Activated CD4-positive, alpha-beta T cell treated with anti-CD3 and anti-CD28 coated beads, Interleukin-2, Interleukin-6, amounts not matched to agents 100 ng/mL and 50 ng/mL, durations not matched to agents 16 hours and 8 hours (primary cell): ENCODE results near the gene RBM18.

ENCODE experiments used
- DNase-seq: peaks from one replicate; pipeline ENCODE4 v3.0.0-alpha.2; 2020

The RBM18 gene

GRCh38 chr9:122202111-122202510, 62.5 kb downstream of the RBM18 start:
- DNase-seq = no peak

GRCh38 chr9:122201641-122202040, 63.0 kb downstream of the RBM18 start:
- DNase-seq = peak; percentile 14

DNA sequence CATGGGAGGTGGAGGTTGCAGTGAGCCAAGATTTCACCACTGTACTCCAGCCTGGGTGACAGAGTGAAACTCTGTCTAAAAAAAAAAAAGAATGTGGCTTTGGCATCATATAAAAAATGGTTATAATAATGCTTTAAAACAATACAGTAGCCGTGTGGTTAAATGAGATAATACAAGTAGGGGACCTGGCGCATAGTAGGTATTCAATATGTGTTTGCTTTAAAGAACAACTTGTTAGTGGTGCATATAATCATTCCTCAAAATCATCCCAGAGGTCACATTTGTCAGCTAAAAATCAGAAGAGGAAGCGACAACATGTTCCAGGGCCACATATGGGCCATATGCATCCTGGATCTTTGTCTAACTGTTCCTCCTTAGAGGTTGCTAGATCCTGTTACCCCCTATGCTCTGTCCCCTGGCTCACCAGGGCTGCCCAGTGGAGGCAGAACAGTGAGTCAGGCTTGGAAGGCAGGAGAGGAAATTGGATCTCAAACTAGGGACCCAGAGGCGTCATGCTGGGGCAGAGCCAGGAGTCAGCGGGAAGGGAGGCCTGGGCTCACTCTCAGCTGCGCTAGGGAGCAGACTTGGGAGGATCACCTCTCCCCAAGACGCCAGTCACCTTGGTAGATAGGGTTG, 63.6 kb downstream of the RBM18 start:
- DNase-seq = no peak

DNA sequence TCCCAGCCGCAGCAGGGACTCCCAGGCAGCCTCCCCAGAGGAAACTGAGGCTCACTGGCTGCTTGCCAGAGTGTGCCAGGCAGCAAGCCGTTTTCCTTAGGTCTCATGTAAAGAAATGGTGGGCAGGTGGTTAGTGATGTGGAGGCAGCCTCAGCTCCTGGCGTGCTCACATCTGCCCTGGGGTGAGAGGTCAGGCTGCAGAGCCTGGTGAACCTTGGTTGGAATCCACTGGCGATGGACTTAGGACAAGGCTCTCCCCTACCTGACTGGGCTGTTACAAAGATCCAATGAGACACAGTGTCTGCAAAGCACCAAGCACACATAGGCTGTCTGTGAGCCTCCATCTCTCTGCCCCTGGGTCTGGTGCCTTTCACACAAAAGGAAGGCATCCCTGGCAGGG, 66.8 kb downstream of the RBM18 start:
- DNase-seq = no peak

GRCh38 chr9:122197426-122197825, 67.2 kb downstream of the RBM18 start:
- no peak for DNase-seq

GRCh38 chr9:122195875-122196274, 68.8 kb downstream of the RBM18 start:
- DNase-seq = no peak

DNA sequence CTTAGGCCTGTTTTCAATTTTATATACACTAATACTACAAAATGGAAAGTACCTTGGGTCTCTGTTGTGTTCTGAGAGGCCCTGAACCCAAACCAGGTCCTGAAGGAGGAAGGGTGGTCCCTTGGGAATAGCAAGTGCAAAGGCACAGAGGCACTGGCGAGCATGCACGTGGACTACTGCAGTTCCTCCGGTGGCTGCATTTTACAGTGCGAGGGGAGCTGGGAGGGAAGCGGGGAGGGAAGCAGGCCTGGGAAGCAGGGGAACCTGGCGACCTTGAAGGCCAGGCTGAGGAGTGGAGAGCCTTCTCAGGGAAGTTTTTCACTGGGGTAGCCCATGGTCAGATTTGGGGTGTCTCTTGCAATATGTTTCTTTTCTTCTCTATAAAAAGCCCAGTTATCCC, 71.0 kb downstream of the RBM18 start:
- no peak for DNase-seq

- no peak for DNase-seq
Observed at GRCh38 chr9:122192914-122193525, 71.6 kb downstream of the RBM18 start.

DNA sequence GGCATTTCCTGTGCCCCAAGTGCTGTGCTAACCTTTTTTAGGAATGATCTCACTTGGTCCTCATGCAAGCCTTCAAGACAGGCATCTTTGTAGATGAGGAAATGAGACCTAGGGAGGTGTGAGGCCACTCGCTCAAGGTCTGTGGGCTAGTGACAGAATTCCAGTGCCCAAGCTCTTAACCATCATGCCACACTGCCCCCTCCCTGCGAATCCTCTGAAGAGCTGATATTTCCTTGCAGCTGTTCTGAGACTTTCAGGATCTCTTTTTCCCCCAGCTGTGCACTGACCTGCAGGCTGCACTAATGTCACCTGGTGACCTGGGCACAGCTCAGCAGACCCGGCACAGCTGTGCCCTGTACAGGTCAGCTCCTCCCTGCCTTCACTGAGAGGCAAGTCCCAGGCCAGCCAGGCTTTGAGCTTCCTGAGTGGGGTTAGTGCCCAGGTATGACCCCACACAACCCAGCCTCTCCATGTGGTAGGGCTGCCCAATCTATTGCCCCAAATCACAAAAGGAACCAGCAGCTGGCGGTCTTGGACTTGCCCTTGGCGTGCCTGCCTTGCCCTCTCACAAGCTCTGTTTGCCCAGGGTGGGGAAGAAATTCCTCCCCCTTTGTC, 72.3 kb downstream of the RBM18 start:
- DNase-seq = no peak

- DNase-seq = no peak
Observed at GRCh38 chr9:122191584-122191983, 73.1 kb downstream of the RBM18 start.

DNA sequence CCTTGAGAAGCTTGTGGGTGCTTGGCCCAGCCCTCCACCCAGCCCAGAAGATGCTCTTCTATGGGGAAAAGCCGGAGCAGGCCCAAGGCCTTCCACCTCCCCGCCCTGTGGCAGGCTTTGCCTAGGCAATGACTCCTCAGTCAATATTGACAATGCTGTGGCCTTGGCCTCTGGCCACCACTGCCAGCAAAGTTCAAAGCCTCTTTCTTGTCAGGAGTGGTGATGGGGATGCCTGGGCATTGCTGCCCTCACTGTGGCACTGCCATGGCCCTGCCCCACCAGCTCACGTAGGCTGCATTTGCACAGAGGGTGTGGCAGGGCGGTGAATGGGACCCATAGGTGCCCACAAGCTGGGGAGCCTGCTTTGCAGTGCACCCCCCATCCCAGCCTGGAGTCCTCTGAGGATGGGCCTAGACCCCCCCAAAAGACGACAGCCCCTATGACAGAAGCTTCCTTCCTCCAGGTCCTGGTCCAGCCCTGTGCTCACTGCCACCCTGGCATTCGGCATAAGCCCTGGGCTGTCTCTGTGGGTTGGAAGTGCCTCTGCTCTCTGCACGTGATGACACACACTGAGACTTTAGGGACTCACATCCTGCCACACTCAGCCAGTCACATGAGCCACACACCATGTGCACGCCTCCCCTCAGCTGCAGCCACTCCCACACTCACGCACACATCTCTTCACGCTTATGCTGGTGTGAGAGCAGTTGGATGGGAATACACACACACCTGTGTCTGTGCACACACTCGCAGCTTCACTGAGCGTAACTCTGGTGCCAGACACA, 73.9 kb downstream of the RBM18 start:
- peak; percentile 47 for DNase-seq

- no peak for DNase-seq
Observed at GRCh38 chr9:122188369-122188768, 76.3 kb downstream of the RBM18 start.
